Measurements from ENCODE around the gene AMBRA1.
"Not testable (repeated sequence)": the region's sequence is repeated elsewhere in the genome, so short reads cannot be mapped to it uniquely, and the experiment has no call there.

The AMBRA1 gene

DNA sequence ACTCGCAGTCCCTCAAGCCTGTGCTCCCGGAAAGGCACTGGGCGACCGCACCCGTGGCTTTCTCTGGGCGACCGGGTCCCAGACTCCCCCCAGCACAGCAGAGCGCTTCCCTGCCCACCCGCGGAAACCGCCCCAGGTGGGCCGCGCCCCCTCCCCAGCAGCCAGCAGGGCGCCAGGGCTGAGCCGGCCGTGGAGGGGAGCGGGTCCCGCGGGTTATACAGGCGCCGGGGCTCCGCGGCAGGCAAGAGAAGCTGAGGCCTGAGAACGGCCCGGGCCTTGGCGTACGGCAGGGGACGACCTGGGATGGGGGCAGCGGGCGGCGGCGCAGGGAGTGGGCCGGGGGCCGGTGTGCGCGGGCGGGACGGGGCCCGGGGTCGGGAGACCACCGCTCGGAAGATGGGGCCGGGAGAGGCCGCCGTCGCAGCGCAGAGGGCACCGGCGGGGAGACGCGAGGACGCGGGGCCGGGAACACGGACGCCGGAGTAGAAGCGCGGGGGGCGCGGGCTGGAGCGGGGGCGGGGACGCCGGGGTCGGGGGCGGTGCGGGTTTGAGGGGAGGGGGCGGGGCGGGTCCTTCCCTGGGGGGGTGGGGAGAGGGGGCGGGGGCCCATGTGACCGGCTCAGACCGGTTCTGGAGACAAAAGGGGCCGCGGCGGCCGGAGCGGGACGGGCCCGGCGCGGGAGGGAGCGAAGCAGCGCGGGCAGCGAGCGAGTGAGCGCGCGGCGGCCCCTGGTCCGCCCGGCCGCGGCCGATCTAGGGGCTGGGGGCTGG lies 212.6 kb downstream of the AMBRA1 start, which contains the start of gene MDK:
Gene MDK (plus strand): TSS at position 622 of the 771 bp plus-strand sequence. CDS start 389 bp downstream, outside the sequence.
- H3K4me3 ChIP-seq (ENCODE audit: low read depth, low read length) = peak within 1 kb of the TSS; percentile 54
- TF ChIP-seq, protein P1, sequence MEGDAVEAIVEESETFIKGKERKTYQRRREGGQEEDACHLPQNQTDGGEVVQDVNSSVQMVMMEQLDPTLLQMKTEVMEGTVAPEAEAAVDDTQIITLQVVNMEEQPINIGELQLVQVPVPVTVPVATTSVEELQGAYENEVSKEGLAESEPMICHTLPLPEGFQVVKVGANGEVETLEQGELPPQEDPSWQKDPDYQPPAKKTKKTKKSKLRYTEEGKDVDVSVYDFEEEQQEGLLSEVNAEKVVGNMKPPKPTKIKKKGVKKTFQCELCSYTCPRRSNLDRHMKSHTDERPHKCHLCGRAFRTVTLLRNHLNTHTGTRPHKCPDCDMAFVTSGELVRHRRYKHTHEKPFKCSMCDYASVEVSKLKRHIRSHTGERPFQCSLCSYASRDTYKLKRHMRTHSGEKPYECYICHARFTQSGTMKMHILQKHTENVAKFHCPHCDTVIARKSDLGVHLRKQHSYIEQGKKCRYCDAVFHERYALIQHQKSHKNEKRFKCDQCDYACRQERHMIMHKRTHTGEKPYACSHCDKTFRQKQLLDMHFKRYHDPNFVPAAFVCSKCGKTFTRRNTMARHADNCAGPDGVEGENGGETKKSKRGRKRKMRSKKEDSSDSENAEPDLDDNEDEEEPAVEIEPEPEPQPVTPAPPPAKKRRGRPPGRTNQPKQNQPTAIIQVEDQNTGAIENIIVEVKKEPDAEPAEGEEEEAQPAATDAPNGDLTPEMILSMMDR (IDR thresholded peaks at IDR 0.05; ENCODE audit: low read depth, low read length, missing control alignments) = no peak
- no peak for DNase-seq (ENCODE audit: low read depth)

DNA sequence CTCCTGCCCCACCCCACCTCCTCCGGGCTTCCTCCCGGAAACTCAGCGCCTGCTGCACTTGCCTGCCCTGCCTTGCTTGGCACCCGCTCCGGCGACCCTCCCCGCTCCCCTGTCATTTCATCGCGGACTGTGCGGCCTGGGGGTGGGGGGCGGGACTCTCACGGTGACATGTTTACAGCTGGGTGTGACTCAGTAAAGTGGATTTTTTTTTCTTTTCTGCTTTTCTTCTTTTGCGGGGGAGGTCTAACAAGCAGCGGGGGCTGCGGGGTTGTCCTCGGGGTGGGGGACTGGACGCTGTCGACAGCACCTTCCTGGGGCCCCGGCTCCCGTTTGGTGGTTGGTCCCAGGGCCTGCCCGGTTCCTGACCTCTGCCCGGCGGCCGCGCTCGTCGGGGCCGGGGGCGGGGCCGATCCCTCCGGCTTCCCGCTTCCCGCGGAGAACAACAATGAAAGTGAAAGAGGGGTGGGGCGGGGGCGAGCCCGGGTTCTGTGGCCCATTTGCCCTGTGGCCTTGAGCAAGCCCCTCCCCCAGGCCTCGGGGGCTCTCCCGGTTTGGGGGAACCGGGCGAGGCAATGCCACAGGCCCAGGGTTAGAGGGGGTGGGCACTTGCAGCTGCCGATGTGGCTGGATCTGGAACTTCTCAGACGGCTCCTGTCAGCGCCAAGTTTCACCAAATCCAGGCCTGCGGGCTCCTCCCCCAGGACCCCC lies 213.3 kb downstream of the AMBRA1 start:
- TF ChIP-seq, protein P1 (IDR thresholded peaks at IDR 0.05; ENCODE audit: low read depth, low read length, missing control alignments) = no peak
- DNase-seq (ENCODE audit: low read depth) = no peak
- H3K4me3 ChIP-seq (ENCODE audit: low read depth, low read length) = peak overlapping the region; percentile 54

DNA sequence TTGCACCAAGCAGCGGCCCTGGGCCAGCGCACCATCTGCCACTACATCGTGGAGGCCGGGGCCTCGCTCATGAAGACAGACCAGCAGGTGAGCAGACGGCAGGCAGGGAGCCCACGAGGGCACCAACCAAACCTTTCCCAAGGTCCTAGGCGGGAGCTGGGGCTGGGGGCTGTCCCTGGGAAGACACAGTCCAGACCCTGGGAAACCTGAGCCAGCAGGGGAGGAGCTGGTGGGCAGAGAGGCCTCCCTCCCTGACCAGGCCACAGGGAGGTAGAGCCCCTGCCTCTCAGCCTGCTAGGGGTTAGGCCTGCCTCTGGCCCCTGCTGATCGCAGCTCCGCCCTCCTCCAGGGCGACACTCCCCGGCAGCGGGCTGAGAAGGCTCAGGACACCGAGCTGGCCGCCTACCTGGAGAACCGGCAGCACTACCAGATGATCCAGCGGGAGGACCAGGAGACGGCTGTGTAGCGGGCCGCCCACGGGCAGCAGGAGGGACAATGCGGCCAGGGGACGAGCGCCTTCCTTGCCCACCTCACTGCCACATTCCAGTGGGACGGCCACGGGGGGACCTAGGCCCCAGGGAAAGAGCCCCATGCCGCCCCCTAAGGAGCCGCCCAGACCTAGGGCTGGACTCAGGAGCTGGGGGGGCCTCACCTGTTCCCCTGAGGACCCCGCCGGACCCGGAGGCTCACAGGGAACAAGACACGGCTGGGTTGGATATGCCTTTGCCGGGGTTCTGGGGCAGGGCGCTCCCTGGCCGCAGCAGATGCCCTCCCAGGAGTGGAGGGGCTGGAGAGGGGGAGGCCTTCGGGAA lies 214.1 kb downstream of the AMBRA1 start:
- not testable (repeated sequence) for DNase-seq (ENCODE audit: low read depth); H3K4me3 ChIP-seq (ENCODE audit: low read depth, low read length)

DNA sequence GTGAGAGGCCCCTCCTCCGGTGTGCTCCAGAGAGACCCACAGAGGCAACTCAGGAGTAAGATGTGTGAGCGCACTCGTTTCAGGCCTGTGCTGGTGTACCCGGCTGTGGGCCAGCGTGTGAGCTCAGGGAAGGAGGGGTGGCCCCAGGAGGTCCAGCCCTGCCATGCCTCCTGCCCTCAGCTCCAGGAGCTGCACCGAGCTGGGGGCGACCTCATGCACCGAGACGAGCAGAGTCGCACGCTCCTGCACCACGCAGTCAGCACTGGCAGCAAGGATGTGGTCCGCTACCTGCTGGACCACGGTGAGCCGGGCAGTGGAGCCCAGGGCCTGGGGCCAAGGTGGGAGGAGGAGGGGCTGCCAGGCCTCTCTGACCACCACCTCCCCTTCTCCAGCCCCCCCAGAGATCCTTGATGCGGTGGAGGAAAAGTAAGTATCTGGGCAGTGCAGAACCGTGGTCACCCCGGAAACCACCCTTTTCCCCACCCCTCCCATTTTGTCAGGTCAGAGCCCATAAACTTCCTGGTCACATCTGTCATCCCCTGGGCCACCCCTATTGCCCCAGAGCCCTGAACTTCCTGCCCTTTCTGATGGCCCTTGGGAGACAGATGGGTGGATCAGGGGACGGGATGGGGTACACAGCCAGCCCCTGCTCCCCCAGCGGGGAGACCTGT lies 214.9 kb downstream of the AMBRA1 start:
- H3K4me3 ChIP-seq (ENCODE audit: low read depth, low read length) = no peak overlapping the region
- DNase-seq (ENCODE audit: low read depth) = no peak
- TF ChIP-seq, protein P1 (IDR thresholded peaks at IDR 0.05; ENCODE audit: low read depth, low read length, missing control alignments) = no peak

DNA sequence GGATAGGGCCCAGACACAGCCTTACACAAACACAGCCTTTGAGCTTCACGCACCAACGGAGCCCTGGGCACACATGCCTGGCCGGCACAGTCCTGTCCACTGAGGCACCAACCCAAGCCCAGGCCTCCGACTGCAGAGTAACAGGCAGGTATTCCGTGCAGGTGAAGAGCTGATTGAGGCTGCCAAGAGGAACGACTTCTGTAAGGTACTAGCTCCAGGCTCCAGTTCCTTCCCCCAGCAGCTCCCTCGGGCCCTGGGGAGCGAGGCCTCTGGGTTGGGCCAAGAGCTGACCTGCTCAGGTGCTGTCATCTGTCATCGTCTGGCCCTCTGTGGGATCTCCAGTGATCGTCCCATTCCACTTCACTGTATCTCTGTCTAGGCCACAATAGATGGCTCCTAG lies 215.5 kb downstream of the AMBRA1 start:
- TF ChIP-seq, protein P1 (IDR thresholded peaks at IDR 0.05; ENCODE audit: low read depth, low read length, missing control alignments) = no peak
- DNase-seq (ENCODE audit: low read depth) = no peak
- H3K4me3 ChIP-seq (ENCODE audit: low read depth, low read length) = no peak overlapping the region

DNA sequence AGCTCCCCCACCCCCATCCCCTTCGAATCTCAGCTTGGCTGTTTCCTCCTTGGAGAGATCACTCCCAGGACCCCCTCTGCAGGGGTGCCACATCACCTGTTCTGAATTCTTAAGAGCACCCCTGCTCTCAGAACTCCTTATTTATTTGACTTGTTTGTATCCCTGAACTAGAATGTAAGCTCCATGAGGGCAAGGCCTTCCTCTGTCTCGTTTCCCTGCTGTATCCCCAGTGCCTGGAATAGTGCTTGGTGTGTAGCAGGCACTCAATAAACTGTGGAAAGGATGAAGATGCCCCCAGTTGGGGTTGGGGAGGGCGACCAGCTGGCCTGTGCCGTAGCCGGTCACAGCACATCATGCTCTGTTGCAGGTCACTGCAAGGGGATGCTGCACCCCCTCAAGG lies 216.0 kb downstream of the AMBRA1 start:
- no peak overlapping the region for H3K4me3 ChIP-seq (ENCODE audit: low read depth, low read length)
- TF ChIP-seq, protein P1 (IDR thresholded peaks at IDR 0.05; ENCODE audit: low read depth, low read length, missing control alignments) = no peak

More for the DNA sequence above, 216.0 kb downstream of the AMBRA1 start:
- DNase-seq (ENCODE audit: low read depth) = no peak

Measured in GM12864 (cell line).